Thymus (tissue), 11 donors: ENCODE data around the gene HNRNPK. TPM values are rescaled to one million over a fixed set of nuclear protein-coding genes. Genes with fewer than 3 reads are reported as not detected.
A peak's percentile ranks its signal among the peaks of the same experiment; 100 is the strongest.

ENCODE experiments used
- DNase-seq, 9 donors: peaks; one replicate each; pipeline ENCODE4 v3.0.0-alpha.2; 2013; ENCODE audit warnings: low spot score in 9 of 9, low read depth in 6 of 9, missing footprints in 1 of 9
- H3K27ac ChIP-seq, 2 donors: one replicate each; pipeline ENCODE4 v1.5.1; 2013; ENCODE audit warnings: control low read depth in 1 of 2, low read depth in 1 of 2, low read length in 1 of 2, mild to moderate bottlenecking in 1 of 2, moderate library complexity in 1 of 2
- H3K27me3 ChIP-seq, 2 donors: one replicate each; pipeline ENCODE4 v1.5.1; 2013; ENCODE audit warnings: low read length in 1 of 2; ENCODE audit not compliant: control insufficient read depth in 2 of 2, insufficient read depth in 1 of 2
- H3K36me3 ChIP-seq, 2 donors: one replicate each; pipeline ENCODE4 v1.5.1; 2013; ENCODE audit warnings: low read length in 1 of 2, mild to moderate bottlenecking in 1 of 2, moderate library complexity in 1 of 2; ENCODE audit not compliant: control insufficient read depth in 2 of 2, insufficient read depth in 2 of 2
- H3K4me1 ChIP-seq, 2 donors: one replicate each; pipeline ENCODE4 v1.5.1; 2013; ENCODE audit warnings: low read length in 2 of 2; ENCODE audit not compliant: control insufficient read depth in 2 of 2, insufficient read depth in 2 of 2
- H3K4me3 ChIP-seq, 2 donors: one replicate each; pipeline ENCODE4 v1.5.1; 2013; ENCODE audit warnings: low read length in 2 of 2, control low read depth in 1 of 2, mild to moderate bottlenecking in 1 of 2
- H3K9me3 ChIP-seq, 2 donors: one replicate each; pipeline ENCODE4 v1.5.1; 2013; ENCODE audit warnings: low read length in 1 of 2, mild to moderate bottlenecking in 1 of 2; ENCODE audit not compliant: control insufficient read depth in 2 of 2, insufficient read depth in 1 of 2
- WGBS: extraction: QIAGEN DNeasy Blood & Tissue Kit; methylation state at CpG from one replicate; pipeline ENCODE4 v1.1.7; 2013; 5-methylcytosine and 5-hydroxymethylcytosine counted together
- polyA plus RNA-seq: library from polyadenylated mRNA; stranded (reverse); fragments of 200-250 nt; gene quantifications from one replicate; pipeline ENCODE4 v1.2.3, GENCODE V29; 2013
- total RNA-seq: library from RNA; stranded (reverse); fragments of 120-200 nt; gene quantifications from one replicate; pipeline ENCODE4 v1.2.4, GENCODE V29; 2013
- donor health status: healthy.

HNRNPK gene
- total and polyA plus RNA-seq, 2 donors: 425 to 585 TPM

DNA sequence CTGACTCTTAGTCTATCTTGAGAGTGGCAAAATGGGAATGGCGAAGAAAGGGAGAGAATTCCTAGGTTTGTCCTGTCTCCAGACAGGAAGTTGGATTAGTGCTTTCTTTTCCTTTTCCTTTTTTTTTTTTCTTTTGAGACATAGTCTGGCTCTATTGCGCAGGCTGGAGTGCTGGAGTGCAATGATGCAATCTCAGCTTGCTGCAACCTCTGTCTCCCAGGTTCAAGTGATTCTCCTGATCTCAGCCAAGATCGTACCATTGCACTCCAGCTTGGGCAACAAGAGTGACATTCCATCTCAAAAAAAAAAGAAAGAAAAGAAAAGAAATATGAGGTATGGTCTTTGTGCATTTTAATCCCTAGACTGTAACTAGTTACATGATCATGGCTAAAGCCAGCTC, 46.2 kb downstream of the HNRNPK start:
- no peaks in the 10 kb centered on the region for H3K9me3 ChIP-seq
- H3K36me3 ChIP-seq: peaks cover 0 to 4% of the 10 kb centered on the region in 2 donors
- H3K4me3 ChIP-seq: no peak overlapping the region
- WGBS: 94% methylated on average over 3 of the region's 3 CpGs
- no peaks in the 10 kb centered on the region for H3K27me3 ChIP-seq
- no peak overlapping the region for H3K27ac ChIP-seq
- H3K4me1 ChIP-seq: peaks cover 0 to 4% of the 10 kb centered on the region in 2 donors
- DNase-seq: no peak

DNA sequence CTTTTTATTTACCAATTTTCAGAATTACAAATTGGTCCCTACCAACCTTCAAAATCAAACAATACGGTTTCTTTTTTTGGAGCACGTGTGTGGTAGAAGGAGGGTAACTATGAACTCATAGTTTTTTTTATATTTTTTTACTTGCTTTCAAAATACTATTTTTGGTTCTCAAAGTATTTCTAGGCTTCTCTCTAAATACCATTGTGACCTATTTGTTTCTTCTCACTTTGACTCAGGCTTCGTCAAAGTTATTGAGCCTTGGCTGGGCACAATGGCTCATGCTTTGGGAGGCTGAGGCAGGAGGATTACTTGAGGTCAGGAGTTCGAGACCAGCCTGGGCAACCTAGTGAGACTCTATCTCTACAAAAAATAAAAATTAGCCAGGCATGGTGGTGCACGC, 47.2 kb downstream of the HNRNPK start:
- Histone ChIP-seq H3K27ac (no peak overlapping the region), H3K4me3 (no peak overlapping the region), H3K27me3 (no peaks in the 10 kb centered on the region), H3K4me1 (peaks cover 0 to 4% of the 10 kb centered on the region in 2 donors), H3K36me3 (no peaks in the 10 kb centered on the region), H3K9me3 (no peaks in the 10 kb centered on the region)
- 95% methylated on average over 5 of the region's 5 CpGs for WGBS
- no peak for DNase-seq

DNA sequence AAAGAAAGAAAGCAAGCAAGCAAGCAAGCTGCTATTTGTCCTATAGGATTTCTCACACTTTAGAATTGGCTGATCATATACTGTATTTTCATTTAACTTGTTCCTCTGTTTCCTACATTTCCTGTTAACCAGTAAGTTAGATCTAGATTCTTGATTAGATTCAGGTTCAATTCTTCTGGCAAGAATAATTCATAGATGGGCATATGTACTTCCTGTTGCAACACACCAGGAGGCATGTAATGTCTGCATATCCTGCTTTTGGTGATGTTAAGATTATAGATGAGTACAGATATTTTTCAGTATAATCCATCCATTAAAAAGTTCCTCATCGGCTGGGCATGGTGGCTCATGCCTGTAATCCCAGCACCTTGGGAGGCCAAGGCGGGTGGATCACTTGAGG, 48.0 kb downstream of the HNRNPK start:
- WGBS: 84% methylated on average over 2 of the region's 2 CpGs
- Histone ChIP-seq H3K27me3 (no peaks in the 10 kb centered on the region), H3K4me1 (peaks cover 0 to 4% of the 10 kb centered on the region in 2 donors), H3K4me3 (no peak overlapping the region), H3K27ac (no peak overlapping the region), H3K9me3 (no peaks in the 10 kb centered on the region), H3K36me3 (no peaks in the 10 kb centered on the region)
- DNase-seq: no peak

DNA sequence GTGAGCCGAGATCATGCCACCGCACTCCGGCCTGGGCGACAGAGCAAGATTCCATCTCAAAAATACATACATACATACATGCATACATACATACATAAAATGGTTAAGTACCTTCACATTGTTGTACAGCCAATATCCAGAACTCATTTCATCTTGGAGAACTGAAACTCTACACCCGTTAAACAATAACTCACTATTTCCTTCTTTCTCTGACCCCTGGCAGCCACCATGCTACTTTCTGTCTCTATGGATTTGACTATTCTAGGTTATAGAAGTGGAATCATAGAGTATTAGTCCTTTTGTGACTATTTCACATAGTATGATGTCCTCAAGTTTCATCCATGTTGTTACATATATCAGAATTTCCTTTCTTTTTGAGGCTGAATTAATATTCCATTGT, 49.1 kb downstream of the HNRNPK start:
- no peak for DNase-seq
- WGBS: 98% methylated on average over 5 of the region's 5 CpGs
- Histone ChIP-seq H3K4me3 (no peak overlapping the region), H3K27ac (no peak overlapping the region), H3K27me3 (no peaks in the 10 kb centered on the region), H3K36me3 (no peaks in the 10 kb centered on the region), H3K4me1 (peaks cover 0 to 4% of the 10 kb centered on the region in 2 donors), H3K9me3 (no peaks in the 10 kb centered on the region)

DNA sequence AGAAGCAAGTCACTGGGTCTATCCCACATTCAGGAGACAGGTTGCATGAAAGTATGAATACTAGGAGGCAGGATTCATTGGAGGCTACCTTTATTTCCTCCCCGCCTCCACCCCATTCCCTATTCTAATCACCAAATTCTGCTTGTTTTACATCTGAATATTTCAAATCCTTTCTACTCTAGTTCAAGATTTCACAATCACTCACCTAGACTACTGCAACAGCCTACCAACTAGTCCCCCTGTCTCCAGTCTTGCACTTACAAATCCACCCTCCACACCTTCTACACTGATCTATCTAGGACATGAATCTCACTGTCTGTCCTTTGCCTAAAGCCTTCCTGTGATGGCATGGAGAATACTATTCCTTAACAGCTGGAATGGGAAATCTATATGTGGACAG, 52.4 kb downstream of the HNRNPK start:
- Histone ChIP-seq H3K4me3 (no peak overlapping the region), H3K27ac (no peak overlapping the region), H3K36me3 (no peaks in the 10 kb centered on the region), H3K27me3 (no peaks in the 10 kb centered on the region), H3K4me1 (peaks cover 0 to 4% of the 10 kb centered on the region in 2 donors), H3K9me3 (no peaks in the 10 kb centered on the region)
- 100% methylated on average over 1 of the region's 1 CpG for WGBS
- DNase-seq: no peak

DNA sequence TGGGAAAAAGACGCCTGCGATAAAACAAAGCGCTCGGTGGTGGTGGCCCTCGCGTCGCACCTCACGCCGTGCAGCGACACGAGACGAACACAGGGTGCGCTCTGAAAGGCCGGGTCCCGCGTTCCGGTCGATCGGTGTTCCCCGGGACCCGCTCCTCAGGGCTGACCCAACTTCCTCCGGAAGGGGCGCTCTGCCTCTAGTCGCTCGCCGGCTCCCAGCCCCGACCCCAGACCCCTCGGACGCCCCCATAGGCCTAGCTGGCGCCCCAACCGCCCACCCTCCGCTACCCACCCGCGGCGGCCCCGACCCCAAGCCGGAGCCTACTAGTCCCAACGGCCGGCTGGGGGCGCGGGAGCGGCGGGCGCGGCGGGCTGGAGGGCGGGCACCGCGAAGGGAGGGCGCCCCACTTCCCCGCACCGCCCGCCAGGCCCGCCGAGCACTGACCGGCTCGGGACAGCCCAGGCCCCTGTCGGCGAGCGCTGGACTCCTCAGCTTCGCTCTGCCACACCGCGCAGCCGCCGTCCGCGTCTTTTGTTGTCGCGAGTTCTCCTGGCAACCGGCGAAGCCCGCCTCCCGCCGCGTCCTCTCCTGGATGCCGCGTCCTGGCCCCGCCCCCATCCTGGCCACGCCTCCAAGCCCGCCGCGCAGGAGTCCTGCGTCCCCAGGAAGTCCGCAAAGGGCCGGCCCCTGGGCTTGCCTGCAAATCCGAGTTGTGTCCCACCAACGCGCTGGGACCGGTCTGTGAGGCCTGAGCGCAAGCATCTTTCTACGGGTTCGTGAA, 58.9 kb downstream of the HNRNPK start, which contains the start of gene KIF27:
Gene KIF27 (minus strand): TSS at position 506 of the 781 bp plus-strand sequence. CDS start 5,841 bp downstream, outside the sequence.
- Histone ChIP-seq H3K4me3 (peak within 1 kb of the TSS; percentile 62 to 91), H3K36me3 (no peaks in the 10 kb centered on the region), H3K9me3 (no peaks in the 10 kb centered on the region), H3K27ac (peak within 1 kb of the TSS; percentile 90 to 91), H3K4me1 (peaks cover 3 to 13% of the 10 kb centered on the region in 2 donors), H3K27me3 (no peaks in the 10 kb centered on the region)
- under 1% methylated on average over 92 of the region's 92 CpGs for WGBS
- peak; percentile 68 to 95 (median 89) for DNase-seq

DNA sequence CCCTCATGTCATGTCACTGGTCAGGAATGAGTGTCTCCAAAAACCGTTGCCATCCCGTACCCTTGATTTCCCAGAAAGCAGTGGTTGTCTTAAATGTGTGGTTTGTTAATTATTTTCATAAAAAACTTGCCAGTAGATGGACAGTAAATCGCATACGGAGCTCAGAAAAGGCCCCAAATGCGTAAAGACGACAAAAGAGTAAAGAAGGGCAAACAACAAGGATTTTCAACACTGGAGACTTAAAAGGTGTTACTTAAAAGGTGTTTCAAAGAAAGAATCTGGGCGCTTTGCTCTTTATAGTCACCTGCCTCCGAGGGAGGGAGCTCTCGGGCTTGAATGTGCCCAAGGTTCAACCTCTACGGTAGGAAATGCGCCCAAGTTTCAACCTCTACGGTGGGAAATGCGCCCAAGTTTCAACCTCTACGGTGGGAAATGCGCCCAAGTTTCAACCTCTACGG, 59.5 kb downstream of the HNRNPK start:
- peak; percentile 43 to 88 (median 64) for DNase-seq
- H3K27ac ChIP-seq: peak overlapping the region; percentile 90 to 91
- peak overlapping the region; percentile 62 to 91 for H3K4me3 ChIP-seq
- no peaks in the 10 kb centered on the region for H3K9me3 ChIP-seq
- H3K4me1 ChIP-seq: peaks cover 3 to 13% of the 10 kb centered on the region in 2 donors
- 4% methylated on average over 16 of the region's 16 CpGs for WGBS
- H3K36me3 ChIP-seq: no peaks in the 10 kb centered on the region
- no peaks in the 10 kb centered on the region for H3K27me3 ChIP-seq

DNA sequence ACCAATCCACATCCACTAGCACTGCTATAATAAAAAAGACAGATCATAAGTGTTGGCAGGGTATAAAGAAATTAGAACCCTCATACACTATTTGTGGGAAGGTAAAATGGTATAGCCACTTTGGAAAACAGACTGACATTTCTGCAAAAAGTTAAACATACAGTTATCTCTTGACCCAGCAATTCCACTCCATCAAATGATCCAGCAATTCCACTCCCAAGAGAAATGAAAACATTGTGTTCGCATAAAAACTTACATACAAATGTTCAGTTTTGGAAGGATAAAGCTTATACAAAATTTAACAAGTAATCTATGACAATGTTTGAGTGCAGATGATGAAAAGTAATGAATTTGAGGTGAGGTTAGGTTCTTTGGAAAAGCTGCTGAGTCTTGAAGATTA, 60.9 kb downstream of the HNRNPK start:
- Histone ChIP-seq H3K4me3 (no peak overlapping the region), H3K27me3 (no peaks in the 10 kb centered on the region), H3K36me3 (no peaks in the 10 kb centered on the region), H3K9me3 (no peaks in the 10 kb centered on the region), H3K4me1 (peaks cover 3 to 13% of the 10 kb centered on the region in 2 donors), H3K27ac (no peak overlapping the region)
- 100% methylated on average over 1 of the region's 1 CpG for WGBS
- DNase-seq: no peak
